H9 (cell line): ENCODE measurements around the gene P3H2. TPM values are rescaled to one million over a fixed set of nuclear protein-coding genes. Genes with fewer than 3 reads are reported as not detected.

Experiments used
- DNase-seq: peaks from one replicate; pipeline ENCODE4 v3.0.0-alpha.2; 2017
- H2AFZ ChIP-seq: one replicate; pipeline ENCODE4 v1.6.1; 2013; ENCODE audit warnings: mild to moderate bottlenecking, low read length, control low read depth, moderate library complexity
- H2AK5ac ChIP-seq: 2 replicates; pipeline ENCODE4 v1.6.1; 2013; ENCODE audit warnings: low read length, control low read depth, mixed read lengths; ENCODE audit not compliant: insufficient read length
- H2BK120ac ChIP-seq: one replicate; pipeline ENCODE4 v1.6.1; 2013; ENCODE audit warnings: low read depth, mild to moderate bottlenecking, low read length, control low read depth, inconsistent platforms; ENCODE audit not compliant: poor library complexity, severe bottlenecking
- H2BK12ac ChIP-seq: 2 replicates; pipeline ENCODE4 v1.6.1; 2013; ENCODE audit warnings: low read length, control low read depth, mixed read lengths, low read depth; ENCODE audit not compliant: insufficient read length
- H2BK15ac ChIP-seq: 2 replicates; pipeline ENCODE4 v1.6.1; 2013; ENCODE audit warnings: low read depth, low read length, control low read depth
- H2BK20ac ChIP-seq: one replicate; pipeline ENCODE4 v1.6.1; 2013; ENCODE audit warnings: low read depth, mild to moderate bottlenecking, low read length, control low read depth, inconsistent platforms; ENCODE audit not compliant: poor library complexity, severe bottlenecking
- H2BK5ac ChIP-seq: 2 replicates; pipeline ENCODE4 v1.6.1; 2013; ENCODE audit warnings: low read length, control low read depth, mixed read lengths; ENCODE audit not compliant: insufficient read length
- H3K14ac ChIP-seq: 2 replicates; pipeline ENCODE4 v1.6.1; 2013; ENCODE audit warnings: low read length, control low read depth; ENCODE audit not compliant: insufficient read depth
- H3K18ac ChIP-seq: 2 replicates; pipeline ENCODE4 v1.6.1; 2013; ENCODE audit warnings: low read depth, mild to moderate bottlenecking, mixed read lengths, low read length, control low read depth; ENCODE audit not compliant: insufficient read length
- H3K23ac ChIP-seq: 2 replicates; pipeline ENCODE4 v1.6.1; 2013; ENCODE audit warnings: low read length, control low read depth, mixed read lengths, low read depth; ENCODE audit not compliant: insufficient read length
- H3K23me2 ChIP-seq: 2 replicates; pipeline ENCODE4 v1.6.1; 2013; ENCODE audit warnings: low read depth, mild to moderate bottlenecking, mixed read lengths, low read length, control low read depth; ENCODE audit not compliant: insufficient read length, poor library complexity, severe bottlenecking
- H3K27ac ChIP-seq: 2 replicates; pipeline ENCODE4 v1.5.1; 2013; ENCODE audit warnings: low read length, control low read depth, mixed read lengths, low read depth; ENCODE audit not compliant: insufficient read length
- H3K27me3 ChIP-seq: 2 replicates; pipeline ENCODE4 v1.6.1; 2013; ENCODE audit warnings: low read length, control low read depth, inconsistent platforms; ENCODE audit not compliant: insufficient read depth
- H3K4ac ChIP-seq: 2 replicates; pipeline ENCODE4 v1.6.1; 2013; ENCODE audit warnings: low read depth, mild to moderate bottlenecking, control low read depth, inconsistent platforms, low read length, moderate library complexity
- H3K4me1 ChIP-seq: 2 replicates; pipeline ENCODE4 v1.6.1; 2013; ENCODE audit warnings: low read length, control low read depth, inconsistent platforms; ENCODE audit not compliant: insufficient read depth
- H3K4me2 ChIP-seq: 2 replicates; pipeline ENCODE4 v1.6.1; 2013; ENCODE audit warnings: low read length, control low read depth, mixed read lengths; ENCODE audit not compliant: insufficient read length, insufficient read depth
- H3K56ac ChIP-seq: 2 replicates; pipeline ENCODE4 v1.6.1; 2013; ENCODE audit warnings: low read depth, mild to moderate bottlenecking, mixed read lengths, low read length, control low read depth; ENCODE audit not compliant: insufficient read length
- H3K79me1 ChIP-seq: 2 replicates; pipeline ENCODE4 v1.6.1; 2013; ENCODE audit warnings: low read depth, mild to moderate bottlenecking, moderate library complexity, low read length, control low read depth, inconsistent platforms; ENCODE audit not compliant: insufficient read depth, poor library complexity, severe bottlenecking
- H3K79me2 ChIP-seq: 2 replicates; pipeline ENCODE4 v1.6.1; 2013; ENCODE audit warnings: low read length, control low read depth, inconsistent platforms; ENCODE audit not compliant: insufficient read depth
- H3K9ac ChIP-seq: 2 replicates; pipeline ENCODE4 v1.6.1; 2013; ENCODE audit warnings: low read length, control low read depth, mixed read lengths; ENCODE audit not compliant: insufficient read length; ENCODE audit errors: extremely low read depth
- H3K9me3 ChIP-seq: one replicate; pipeline ENCODE4 v1.6.1; 2013; ENCODE audit warnings: low read depth, low read length, inconsistent platforms; ENCODE audit not compliant: control insufficient read depth
- H3T11ph ChIP-seq: one replicate; pipeline ENCODE4 v1.6.1; 2013; ENCODE audit warnings: mild to moderate bottlenecking, low read length, control low read depth, inconsistent platforms
- H4K20me1 ChIP-seq: one replicate; pipeline ENCODE4 v1.6.1; 2013; ENCODE audit not compliant: control insufficient read depth, insufficient read length, insufficient read depth
- H4K5ac ChIP-seq: 2 replicates; pipeline ENCODE4 v1.6.1; 2013; ENCODE audit warnings: low read depth, mild to moderate bottlenecking, mixed read lengths, low read length, control low read depth; ENCODE audit not compliant: insufficient read length
- H4K8ac ChIP-seq: replicated peaks from 2 replicates; pipeline ENCODE4 v1.6.1; 2013; ENCODE audit warnings: low read length, control low read depth, mixed read lengths, low read depth; ENCODE audit not compliant: insufficient read length
- H4K91ac ChIP-seq: 2 replicates; pipeline ENCODE4 v1.6.1; 2013; ENCODE audit warnings: low read depth, mild to moderate bottlenecking, moderate library complexity, mixed read lengths, low read length, control low read depth; ENCODE audit not compliant: insufficient read length
- H3K27ac Mint-ChIP-seq, 3 experiments: 2 replicates in 2 of 3; 3 replicates in 1 of 3; pipeline ENCODE4 v1.8.0; 2020 to 2021; ENCODE audit warnings: mixed read lengths in 3 of 3, mild to moderate bottlenecking in 1 of 3, moderate library complexity in 1 of 3
- H3K27me3 Mint-ChIP-seq: 2 replicates; pipeline ENCODE4 v1.8.0; 2021; ENCODE audit warnings: low read depth, mild to moderate bottlenecking, moderate library complexity, mixed read lengths
- H3K36me3 Mint-ChIP-seq, 3 experiments: 2 replicates in 2 of 3; 3 replicates in 1 of 3; pipeline ENCODE4 v1.8.0; 2020 to 2021; ENCODE audit warnings: low read depth in 3 of 3, mixed read lengths in 3 of 3; ENCODE audit not compliant: insufficient read depth in 1 of 3
- H3K4me1 Mint-ChIP-seq, 2 experiments: 2 replicates each; pipeline ENCODE4 v1.8.0; 2020; ENCODE audit warnings: mixed read lengths in 2 of 2
- H3K4me3 Mint-ChIP-seq, 2 experiments: 2 replicates in 1 of 2; 3 replicates in 1 of 2; pipeline ENCODE4 v1.8.0; 2020 to 2021; ENCODE audit warnings: mild to moderate bottlenecking in 2 of 2, mixed read lengths in 2 of 2, moderate library complexity in 1 of 2
- H3K9me3 Mint-ChIP-seq, 2 experiments: 2 replicates in 1 of 2; 3 replicates in 1 of 2; pipeline ENCODE4 v1.8.0; 2020; ENCODE audit warnings: mild to moderate bottlenecking in 2 of 2, mixed read lengths in 2 of 2, moderate library complexity in 1 of 2
- WGBS: extraction: QIAGEN DNeasy Blood & Tissue Kit; methylation state at CpG from one replicate; pipeline ENCODE4 v1.1.7; 2013; ENCODE audit warnings: missing lambda C conversion rate, low lambda C conversion rate, mixed read lengths; ENCODE audit not compliant: insufficient read length; ENCODE audit errors: extremely low coverage; 5-methylcytosine and 5-hydroxymethylcytosine counted together
- total RNA-seq: library from RNA; stranded (reverse); gene quantifications from 2 replicates; pipeline ENCODE4 v1.2.1, GENCODE V29; 2021
- TF ChIP-seq, protein P1 (sequence below): fragments of 200-600 bp; sonication (generic); conservative IDR thresholded peaks from 3 replicates; pipeline ENCODE4 v1.8.0; 2021; ENCODE audit warnings: antibody characterized with exemption, mild to moderate bottlenecking

Gene P3H2
- total RNA-seq, 1 experiment from 2014 or later: 41.5 TPM

DNA sequence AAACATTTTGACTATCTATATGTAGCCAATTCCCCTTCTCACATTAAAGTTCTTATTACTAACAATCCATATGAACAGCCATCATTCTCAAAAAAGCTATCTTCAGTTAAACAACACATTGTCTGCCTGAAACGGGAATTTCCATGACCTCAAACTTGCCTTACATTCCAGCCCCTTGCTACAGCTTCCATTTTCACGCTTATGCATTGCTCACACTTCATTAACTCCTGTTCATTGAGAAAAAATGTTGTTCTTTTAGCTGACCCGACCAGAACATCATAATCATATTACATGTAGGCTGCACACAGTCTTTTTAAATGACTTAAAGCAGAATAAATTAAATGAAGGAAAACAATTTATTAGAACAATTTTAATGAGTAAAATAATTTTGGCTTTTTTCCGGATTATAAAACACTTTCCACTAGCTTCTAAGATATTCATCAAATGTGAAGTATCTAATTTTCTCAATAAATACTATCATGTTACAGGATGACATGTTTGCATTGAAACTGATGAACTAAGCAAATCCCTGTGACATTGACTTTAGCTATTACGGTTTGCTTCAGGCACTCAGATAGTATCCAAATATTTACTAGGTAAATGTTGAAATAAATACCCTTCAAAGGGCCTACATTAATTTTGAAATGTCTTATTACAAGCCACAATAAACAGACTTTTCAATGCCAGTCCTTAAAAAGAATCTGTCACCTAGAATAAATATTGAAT lies 49.9 kb downstream of the P3H2 start:
- no peak overlapping the region for H3K27ac Mint-ChIP-seq
- H3K36me3 Mint-ChIP-seq: peaks cover 0 to 4% (median 0%) of the 10 kb centered on the region in 3 experiments; a peak in 1 of 7 replicates
- Histone ChIP-seq H3K14ac (no peak overlapping the region), H3T11ph (no peak overlapping the region), H4K5ac (no peak overlapping the region), H3K18ac (no peak overlapping the region), H3K23ac (no peak overlapping the region), H3K9me3 (no peaks in the 10 kb centered on the region), H4K91ac (no peak overlapping the region), H4K8ac (no peak overlapping the region), H3K4ac (no peak overlapping the region), H2BK20ac (no peak overlapping the region), H3K27ac (no peak overlapping the region), H2AK5ac (no peak overlapping the region), H3K4me1 (no peaks in the 10 kb centered on the region), H2BK5ac (no peak overlapping the region), H2BK120ac (no peak overlapping the region), H3K56ac (no peak overlapping the region), H4K20me1 (no peaks in the 10 kb centered on the region), H3K23me2 (no peaks in the 10 kb centered on the region), H3K79me2 (no peaks in the 10 kb centered on the region), H3K79me1 (no peaks in the 10 kb centered on the region), H3K4me2 (no peak overlapping the region), H3K9ac (no peak overlapping the region), H2AFZ (no peak overlapping the region), H2BK12ac (no peak overlapping the region), H3K27me3 (no peaks in the 10 kb centered on the region), H2BK15ac (no peak overlapping the region)
- H3K9me3 Mint-ChIP-seq: no peaks in the 10 kb centered on the region
- H3K4me1 Mint-ChIP-seq: peaks cover under 1% of the 10 kb centered on the region in 2 experiments; a peak in 1 of 4 replicates
- no CpG with 5 or more reads among the region's 5 CpGs for WGBS
- no peaks in the 10 kb centered on the region for H3K27me3 Mint-ChIP-seq
- TF ChIP-seq, protein P1, sequence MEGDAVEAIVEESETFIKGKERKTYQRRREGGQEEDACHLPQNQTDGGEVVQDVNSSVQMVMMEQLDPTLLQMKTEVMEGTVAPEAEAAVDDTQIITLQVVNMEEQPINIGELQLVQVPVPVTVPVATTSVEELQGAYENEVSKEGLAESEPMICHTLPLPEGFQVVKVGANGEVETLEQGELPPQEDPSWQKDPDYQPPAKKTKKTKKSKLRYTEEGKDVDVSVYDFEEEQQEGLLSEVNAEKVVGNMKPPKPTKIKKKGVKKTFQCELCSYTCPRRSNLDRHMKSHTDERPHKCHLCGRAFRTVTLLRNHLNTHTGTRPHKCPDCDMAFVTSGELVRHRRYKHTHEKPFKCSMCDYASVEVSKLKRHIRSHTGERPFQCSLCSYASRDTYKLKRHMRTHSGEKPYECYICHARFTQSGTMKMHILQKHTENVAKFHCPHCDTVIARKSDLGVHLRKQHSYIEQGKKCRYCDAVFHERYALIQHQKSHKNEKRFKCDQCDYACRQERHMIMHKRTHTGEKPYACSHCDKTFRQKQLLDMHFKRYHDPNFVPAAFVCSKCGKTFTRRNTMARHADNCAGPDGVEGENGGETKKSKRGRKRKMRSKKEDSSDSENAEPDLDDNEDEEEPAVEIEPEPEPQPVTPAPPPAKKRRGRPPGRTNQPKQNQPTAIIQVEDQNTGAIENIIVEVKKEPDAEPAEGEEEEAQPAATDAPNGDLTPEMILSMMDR: no peak
- H3K4me3 Mint-ChIP-seq: no peak overlapping the region
- DNase-seq: no peak
